ENCODE data around the gene RASGRF1. TPM values are rescaled to one million over a fixed set of nuclear protein-coding genes. Genes with fewer than 3 reads are reported as not detected.

RASGRF1 gene
- total RNA-seq, 4 donors from 2014 or later = 5.4 to 73.4 TPM; not detected in 2

GRCh38 chr15:79018960-79019359 is 71.6 kb downstream of the RASGRF1 start:
- Histone ChIP-seq H3K9me3 (no peaks in the 10 kb centered on the region), H3K36me3 (no peaks in the 10 kb centered on the region), H3K4me1 (no peaks in the 10 kb centered on the region), H3K27ac (peak overlapping the region in 1 of 4 donors; percentile 72), H3K27me3 (no peaks in the 10 kb centered on the region), H3K4me3 (no peak overlapping the region)
- no peak for TF ChIP-seq CTCF (IDR thresholded peaks at IDR 0.05)
- TF ChIP-seq POLR2A (IDR thresholded peaks at IDR 0.05) = no peak
- no peak for DNase-seq

GRCh38 chr15:79017953-79018352 is 72.6 kb downstream of the RASGRF1 start:
- Histone ChIP-seq H3K4me1 (no peaks in the 10 kb centered on the region), H3K27ac (peak overlapping the region in 2 of 4 donors; percentile 51 to 72), H3K27me3 (no peaks in the 10 kb centered on the region), H3K36me3 (no peaks in the 10 kb centered on the region), H3K9me3 (no peaks in the 10 kb centered on the region), H3K4me3 (no peak overlapping the region)
- peak in 1 of 3 donors; percentile 25 for DNase-seq
- TF ChIP-seq CTCF (IDR thresholded peaks at IDR 0.05) = no peak
- TF ChIP-seq POLR2A (IDR thresholded peaks at IDR 0.05) = no peak

GRCh38 chr15:79016527-79017170 is 73.9 kb downstream of the RASGRF1 start:
- peak overlapping the region in 2 of 4 donors; percentile 51 to 72 for H3K27ac ChIP-seq
- TF ChIP-seq POLR2A (IDR thresholded peaks at IDR 0.05) = no peak
- TF ChIP-seq CTCF (IDR thresholded peaks at IDR 0.05) = no peak
- peak in 1 of 3 donors; percentile 22 for DNase-seq
- no peaks in the 10 kb centered on the region for H3K4me1 ChIP-seq
- H3K4me3 ChIP-seq = peak overlapping the region in 1 of 4 donors; percentile 1
- no peaks in the 10 kb centered on the region for H3K36me3 ChIP-seq
- H3K9me3 ChIP-seq = no peaks in the 10 kb centered on the region
- no peaks in the 10 kb centered on the region for H3K27me3 ChIP-seq

- TF ChIP-seq CTCF (IDR thresholded peaks at IDR 0.05) = no peak
- peak in 1 of 3 donors; percentile 35 for DNase-seq
- no peaks in the 10 kb centered on the region for H3K9me3 ChIP-seq
- H3K4me1 ChIP-seq = no peaks in the 10 kb centered on the region
- H3K27me3 ChIP-seq = no peaks in the 10 kb centered on the region
- H3K4me3 ChIP-seq = no peak overlapping the region
- H3K27ac ChIP-seq = peak overlapping the region in 1 of 4 donors; percentile 72
- no peaks in the 10 kb centered on the region for H3K36me3 ChIP-seq
Observed at GRCh38 chr15:79015416-79015815, 75.2 kb downstream of the RASGRF1 start.

- peak overlapping the region in 1 of 4 donors; percentile 68 for H3K27ac ChIP-seq
- no peaks in the 10 kb centered on the region for H3K9me3 ChIP-seq
- TF ChIP-seq CTCF (IDR thresholded peaks at IDR 0.05) (no peak), POLR2A (IDR thresholded peaks at IDR 0.05) (no peak)
- no peaks in the 10 kb centered on the region for H3K36me3 ChIP-seq
- DNase-seq = no peak
- no peaks in the 10 kb centered on the region for H3K4me1 ChIP-seq
- no peak overlapping the region for H3K4me3 ChIP-seq
- H3K27me3 ChIP-seq = no peaks in the 10 kb centered on the region
Observed at GRCh38 chr15:79010278-79010677, 80.3 kb downstream of the RASGRF1 start.
